HG03045 (cell line): Measurements from ENCODE around the gene ATG9A.

Experiments used
- ATAC-seq: cut with Tn5 transposase; IDR thresholded peaks from one replicate; pipeline ENCODE4 v1.9.1; 2021; ENCODE audit warnings: mild to moderate bottlenecking, moderate library complexity; ENCODE audit not compliant: unreplicated experiment

The ATG9A gene

DNA sequence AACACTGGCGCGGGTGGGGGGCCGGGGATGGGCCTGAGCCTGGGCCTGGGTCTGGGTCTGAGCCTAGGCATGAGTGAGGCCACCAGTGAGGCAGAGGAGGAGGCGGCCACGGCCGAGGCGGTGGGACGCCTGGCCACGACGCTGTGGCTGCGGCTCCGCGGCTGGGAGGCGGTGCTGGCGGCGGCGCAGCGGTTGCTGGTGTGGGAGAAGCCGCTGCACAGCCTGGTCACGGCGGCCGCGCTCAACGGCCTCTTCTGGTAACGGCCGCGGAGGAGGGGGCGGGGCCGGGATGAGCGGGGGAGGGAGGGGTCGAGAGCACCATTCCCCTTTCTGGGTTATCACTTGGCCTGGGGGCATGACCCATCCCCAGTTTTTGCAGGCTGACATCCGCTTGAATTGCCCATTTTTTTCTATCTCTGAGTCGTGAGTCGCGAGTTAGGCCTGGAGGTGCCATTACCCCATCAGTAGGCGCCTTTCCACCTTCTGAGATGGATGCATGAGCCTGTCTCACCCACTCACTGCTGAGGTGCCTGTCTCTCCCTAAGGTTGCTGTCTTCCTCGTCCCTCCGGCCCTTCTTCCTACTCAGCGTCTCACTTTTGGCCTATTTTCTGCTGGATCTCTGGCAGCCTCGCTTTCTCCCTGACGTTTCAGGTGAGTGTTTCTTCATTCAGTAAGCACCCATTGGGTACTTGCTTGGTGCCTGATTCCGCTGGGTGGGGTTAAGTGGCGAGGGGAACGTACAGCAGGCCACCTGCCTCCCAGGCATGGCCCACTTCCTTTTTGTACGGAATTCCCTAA is 50.9 kb downstream of the ATG9A start:
- peak; percentile 14 for ATAC-seq

DNA sequence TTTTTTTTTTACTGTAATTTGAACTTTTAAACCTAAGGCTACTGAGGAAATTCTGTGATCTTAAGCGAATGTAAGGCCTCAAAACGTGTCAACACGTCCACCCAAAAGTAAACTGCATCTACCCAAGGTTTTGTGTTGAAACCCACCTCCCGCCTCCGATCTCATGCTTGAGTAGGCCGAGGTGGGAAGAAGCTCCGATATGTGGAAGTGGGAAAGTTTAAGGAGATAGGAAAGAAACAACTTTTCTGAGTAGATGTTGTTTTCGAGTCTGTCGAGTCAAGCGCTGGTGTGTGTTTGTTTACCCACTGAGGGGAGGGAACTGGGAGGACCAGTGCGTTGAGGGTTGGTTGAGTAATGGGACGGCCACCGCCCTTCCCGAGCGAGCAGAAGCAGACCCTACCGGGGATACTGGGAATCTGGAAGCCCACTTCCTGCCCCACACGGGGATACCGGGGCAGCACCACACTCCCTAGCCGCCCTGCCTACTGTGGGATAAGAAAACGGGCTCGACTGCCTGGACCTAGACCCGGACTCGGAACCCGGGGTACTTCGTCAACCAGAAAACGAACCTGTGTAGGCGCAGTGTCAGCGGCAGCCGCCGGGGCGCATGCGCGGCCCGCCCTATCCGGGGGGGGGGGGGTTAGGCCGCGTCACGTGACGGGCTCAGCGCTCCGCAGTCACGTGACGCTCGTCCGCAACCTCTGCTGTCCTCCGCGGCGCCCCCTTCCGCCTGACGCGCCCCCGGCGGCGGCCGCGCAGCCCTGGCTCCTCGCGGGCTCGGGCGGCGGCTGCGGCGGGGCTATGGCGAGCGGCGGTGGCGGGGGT is 51.7 kb downstream of the ATG9A start, which contains the start of gene RETREG2:
Gene RETREG2 (plus strand): TSS at position 724 of the 825 bp plus-strand sequence. CDS start 78 bp downstream, at position 802.
- peak; percentile 44 for ATAC-seq

DNA sequence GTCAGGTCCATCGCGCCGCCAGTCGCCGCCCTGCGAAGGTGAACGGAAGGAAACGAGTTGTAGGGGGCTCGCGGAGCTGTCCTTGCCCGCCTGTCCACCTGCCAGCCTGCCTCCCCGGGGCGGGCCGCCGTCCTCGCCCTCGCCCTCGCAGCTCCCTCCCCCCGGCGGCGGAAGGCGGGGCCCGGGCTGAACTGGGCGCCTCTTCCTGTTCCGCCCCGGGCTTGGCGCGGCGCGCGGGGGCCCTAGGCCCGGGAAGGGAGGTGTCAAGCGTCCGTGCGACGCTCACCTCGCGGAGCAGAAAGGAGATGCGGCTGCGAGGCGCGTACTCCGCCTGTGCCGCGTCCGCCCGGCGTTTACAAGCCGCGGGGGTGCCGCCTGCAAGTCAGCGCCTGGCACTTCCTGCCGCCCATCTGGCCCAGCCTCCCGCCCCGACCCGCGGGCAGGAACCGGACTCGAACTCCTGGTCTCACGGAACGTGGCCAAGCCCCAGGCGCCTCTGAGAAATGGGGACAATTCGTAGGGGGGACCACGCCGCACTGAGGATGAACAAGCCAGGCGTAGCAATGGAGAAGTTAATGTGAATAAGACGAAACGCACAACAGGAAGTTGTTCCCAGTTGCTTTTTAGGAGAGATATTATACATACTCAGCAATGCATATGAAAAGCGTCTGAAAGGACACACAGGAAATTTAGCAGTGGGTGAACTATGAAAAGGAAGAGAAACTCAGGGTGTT is 52.5 kb downstream of the ATG9A start, which contains the start of gene CNPPD1:
Gene CNPPD1 (minus strand): TSS at position 108 of the 734 bp plus-strand sequence. CDS start 97 bp downstream, at position 11.
- peak; percentile 74 for ATAC-seq

DNA sequence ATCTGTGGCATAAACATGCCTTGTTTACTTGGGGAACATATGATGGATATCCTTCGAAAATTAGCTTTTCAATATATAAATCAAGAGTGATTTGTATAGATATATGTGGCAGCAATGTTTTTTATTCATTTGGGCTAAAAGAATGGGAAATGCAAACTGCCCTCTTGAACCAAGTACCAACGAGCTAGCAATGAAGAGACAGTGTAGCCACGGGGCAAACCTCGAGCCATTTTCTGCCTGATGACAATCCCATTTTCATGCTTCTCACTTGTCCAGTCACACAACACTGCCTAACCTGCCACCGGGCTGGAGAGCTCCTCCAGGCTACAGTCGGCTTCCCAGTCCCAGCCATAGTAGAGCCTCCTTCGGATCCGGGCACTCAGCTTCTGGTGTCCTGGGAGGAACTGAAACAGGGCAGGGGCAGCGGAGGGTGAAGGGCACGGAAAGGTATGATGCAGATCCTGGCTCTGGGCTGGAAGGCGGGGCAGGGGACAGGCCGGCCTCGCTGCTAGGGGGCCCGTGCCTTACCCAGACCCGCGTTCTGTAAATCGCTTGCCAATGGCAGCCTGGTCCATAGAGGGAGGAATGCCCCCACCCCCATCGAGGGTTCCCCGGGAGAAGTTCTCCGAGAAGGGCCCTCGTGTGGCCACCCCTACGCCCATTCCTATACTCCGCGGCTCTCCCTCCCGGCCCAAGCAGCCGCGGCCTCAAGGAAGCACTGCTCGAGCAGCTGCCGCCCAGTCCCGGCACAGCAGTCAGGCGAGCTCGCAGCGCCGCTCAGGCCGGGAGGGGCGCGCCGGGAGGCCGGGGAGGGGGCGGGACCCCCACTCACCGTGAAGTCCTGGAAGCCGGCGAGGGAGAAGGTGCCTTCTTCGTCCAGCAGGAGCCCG is 53.3 kb downstream of the ATG9A start:
- peak; percentile 22 for ATAC-seq

DNA sequence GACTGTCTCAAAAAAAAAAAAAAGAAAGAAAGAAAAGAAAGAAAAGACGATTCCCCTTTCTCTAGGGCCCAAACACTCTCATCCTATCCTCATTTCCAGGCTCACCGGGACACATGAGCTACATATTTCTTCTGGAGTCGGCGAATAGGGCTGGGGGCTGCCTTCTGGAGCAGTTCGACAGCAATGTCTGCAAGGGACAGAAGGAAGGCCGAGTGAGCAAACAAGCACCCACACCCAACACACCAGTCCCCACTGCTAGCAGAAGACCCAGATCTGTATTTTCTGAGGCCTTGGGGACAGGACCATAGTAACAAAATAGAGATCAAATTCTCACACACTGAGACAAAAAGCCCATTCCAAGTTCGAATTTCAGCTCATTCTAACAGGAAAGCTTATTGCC is 54.0 kb downstream of the ATG9A start:
- no peak for ATAC-seq

DNA sequence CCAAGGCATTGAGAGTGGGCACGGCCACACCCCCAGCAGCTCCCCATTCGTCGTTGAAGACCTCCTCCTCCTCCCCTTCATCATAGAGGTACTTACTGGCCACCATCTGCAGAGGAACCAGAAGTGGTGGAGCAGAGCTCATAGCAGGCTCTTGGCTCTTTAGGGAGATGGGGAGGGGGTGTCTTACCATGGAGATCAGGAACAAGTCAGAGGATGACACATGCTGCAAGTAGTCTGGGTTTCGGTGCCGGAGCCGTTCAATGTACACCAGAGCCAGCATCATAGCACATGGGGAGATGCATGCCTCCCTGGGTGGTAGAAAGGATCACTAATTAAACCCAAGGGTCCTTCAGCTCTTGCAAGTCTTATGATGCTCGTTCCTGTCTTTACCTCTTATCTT is 54.6 kb downstream of the ATG9A start:
- ATAC-seq = no peak

DNA sequence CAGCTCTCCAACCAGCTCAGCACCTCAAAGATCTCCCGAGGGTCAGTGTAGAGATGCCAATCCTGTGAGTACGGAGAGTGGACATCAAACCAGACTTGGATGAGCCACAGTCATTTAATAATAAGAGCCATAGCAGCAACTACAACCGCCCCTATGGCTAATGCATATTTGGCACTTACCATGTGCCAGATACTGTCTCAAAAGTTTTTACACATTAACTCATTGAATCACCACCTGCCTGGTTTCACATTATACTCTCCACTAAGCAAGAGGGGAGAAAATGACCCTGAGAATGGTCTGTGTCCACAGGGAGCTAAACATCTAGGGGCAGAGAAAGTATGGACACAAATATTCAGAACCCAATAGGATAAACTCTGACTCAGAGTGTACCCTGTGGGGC is 55.3 kb downstream of the ATG9A start:
- ATAC-seq = no peak

DNA sequence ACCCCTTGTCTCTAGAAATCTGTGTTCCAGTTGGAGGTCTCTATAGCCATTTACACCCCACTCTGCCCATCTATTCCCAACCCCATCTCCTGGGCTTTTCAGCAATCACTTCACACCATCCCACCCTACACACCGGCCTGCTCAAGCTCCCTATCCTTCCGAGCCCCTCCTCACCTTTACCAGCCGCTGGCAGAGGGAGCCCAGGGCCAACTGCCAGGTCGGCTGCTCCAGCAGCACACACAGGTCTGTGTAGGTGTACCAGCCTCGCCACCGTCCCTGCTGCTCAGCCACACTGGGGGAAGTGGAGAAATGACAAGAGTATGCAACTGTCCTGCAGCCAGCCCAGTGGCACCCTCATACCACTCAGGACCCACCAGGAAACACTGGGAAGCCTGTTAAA is 56.3 kb downstream of the ATG9A start:
- ATAC-seq = no peak

DNA sequence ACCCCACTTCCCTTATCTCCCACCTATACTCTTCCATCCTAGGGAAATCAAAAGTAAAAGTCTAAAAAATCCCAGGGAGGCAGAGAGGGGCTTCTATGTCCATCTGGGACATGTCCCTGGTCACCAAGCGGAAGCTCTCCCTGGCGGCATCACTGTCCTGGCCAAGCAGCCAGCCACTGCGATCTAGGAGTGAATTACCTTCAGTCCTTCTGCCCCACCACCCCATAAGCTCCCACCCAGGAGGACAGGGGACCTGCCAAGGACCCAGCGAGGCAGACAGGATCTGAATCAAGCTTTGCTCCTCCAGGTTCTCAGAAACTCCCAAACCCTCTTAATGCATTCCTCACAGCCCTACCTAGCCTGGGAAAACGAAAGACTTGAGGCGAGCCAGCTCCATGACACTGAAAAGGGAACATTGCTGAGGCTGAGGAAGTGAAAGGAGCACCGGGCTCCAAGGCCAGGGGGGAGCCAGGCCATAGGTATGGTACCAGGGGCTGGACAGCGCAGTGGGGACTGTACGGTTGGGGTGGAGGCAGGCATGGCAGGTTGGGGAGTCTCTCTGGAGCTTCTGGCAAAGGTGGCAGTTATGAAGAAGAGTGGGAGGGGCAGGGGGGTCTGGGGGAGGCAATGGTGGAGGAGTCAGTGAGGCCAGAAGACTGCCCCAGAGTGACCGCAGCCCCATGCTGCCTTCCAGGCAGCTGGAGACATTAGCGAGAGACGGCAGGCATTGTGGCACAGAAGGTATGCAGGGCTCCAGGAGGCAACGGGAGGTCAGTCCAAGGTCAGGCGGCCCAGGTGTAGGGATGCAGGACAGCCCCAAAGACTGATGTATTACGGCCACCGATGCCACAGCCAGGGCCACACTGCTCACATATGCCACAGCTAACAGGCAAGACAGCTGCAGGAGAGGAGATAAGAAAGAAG is 56.9 kb downstream of the ATG9A start:
- no peak for ATAC-seq

DNA sequence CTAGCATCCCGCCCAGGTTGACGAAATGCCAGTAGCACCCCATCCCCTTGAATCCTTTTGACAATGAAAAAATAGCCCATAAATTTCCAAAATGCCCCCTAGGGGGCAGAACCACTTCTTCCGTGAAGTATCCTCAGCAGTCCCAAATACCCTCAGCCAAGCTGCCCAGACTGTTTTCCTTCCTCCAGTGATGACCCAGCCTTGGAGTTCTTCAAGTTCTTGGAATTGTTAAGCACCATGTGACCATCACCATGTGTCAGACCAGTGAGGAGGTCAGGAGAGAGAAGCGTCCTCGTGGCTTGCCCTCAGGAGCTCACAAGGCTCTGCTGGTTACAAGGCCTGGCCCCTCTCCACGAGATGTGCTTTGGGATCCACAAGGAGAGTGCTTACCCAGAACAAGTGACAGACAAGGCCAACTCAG is 58.2 kb downstream of the ATG9A start:
- ATAC-seq = no peak

DNA sequence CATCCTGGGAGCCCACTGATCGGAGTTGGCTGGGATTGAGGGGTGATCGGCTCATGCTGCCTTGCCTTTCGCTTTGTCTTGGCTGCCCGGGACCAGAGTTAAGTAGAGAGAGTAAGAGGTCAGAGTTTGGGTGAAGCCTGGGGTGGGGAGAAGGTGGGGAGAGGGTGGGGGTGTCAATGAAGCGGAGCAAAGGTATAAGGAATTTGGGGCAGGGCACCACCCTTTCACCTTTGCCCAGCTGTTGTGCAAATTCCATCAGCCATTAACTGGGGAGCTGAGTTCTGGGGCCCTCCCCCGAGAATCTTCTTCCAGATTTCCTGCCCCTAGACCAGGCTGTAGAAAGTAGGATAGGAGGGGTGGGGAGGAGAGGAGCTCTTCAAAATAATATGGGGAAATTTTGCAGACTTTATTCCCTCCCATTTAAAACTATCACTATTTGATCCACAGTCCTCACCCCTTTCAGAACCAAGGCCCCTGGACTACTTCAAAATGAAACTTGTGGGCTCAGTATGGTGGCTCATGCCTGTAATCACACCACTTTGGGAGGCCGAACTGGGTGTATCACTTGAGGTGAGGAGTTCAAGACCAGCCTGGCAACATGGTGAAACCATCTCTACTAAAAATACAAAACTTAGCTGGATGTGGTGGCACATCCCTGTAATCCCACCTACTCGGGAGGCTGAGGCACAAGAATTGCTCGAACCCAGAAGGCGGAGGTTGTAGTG is 59.3 kb downstream of the ATG9A start, which contains the start of gene SLC23A3:
Gene SLC23A3 (minus strand): TSS at position 100 of the 725 bp plus-strand sequence. CDS start 45 bp downstream, at position 55.
- ATAC-seq = no peak
